Measurements from ENCODE around the gene LILRB3. TPM values are rescaled to one million over a fixed set of nuclear protein-coding genes. Genes with fewer than 3 reads are reported as not detected.

The LILRB3 gene
- total RNA-seq, 1 donor from 2014 or later, result not detected

DNA sequence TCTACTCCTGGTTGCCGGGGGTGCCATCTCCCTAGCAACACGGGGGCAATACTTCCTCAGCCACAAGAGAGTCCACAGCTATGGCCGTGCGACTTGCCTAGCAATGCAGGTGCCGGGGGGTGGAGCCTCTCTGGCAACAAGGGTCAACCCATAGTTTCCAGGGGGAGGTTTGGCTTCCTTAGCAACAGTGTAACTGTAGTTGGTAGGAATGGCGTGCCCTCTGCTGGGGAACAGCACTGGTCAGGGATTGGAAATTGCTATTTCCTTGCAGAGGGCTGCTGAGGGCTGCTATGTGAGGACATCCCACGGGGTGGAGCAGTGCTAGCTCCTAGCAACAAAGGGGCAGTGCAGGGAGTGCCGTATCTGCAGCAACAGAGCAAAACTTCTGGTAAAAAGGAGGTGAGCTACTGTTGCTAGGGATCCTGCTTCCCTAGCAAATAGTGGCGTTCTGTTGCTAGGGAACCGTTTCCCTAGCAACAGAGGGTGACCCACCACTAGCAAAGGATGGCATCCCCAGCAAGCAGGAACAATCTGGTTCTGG, 42.8 kb downstream of the LILRB3 start:
- Mint-ChIP-seq H3K27me3 (ENCODE audit: low read depth) (peaks cover 6% of the 10 kb centered on the region), H3K4me3 (peak overlapping the region; percentile 82), H3K27ac (ENCODE audit: unreplicated experiment) (peak overlapping the region; percentile 95), H3K9me3 (no peaks in the 10 kb centered on the region), H3K36me3 (ENCODE audit: low read depth) (peaks cover 5% of the 10 kb centered on the region), H3K4me1 (peaks cover 23% of the 10 kb centered on the region)
- peak; percentile 67 for DNase-seq (ENCODE audit: low read depth, low spot score)
- TF ChIP-seq, protein P1, sequence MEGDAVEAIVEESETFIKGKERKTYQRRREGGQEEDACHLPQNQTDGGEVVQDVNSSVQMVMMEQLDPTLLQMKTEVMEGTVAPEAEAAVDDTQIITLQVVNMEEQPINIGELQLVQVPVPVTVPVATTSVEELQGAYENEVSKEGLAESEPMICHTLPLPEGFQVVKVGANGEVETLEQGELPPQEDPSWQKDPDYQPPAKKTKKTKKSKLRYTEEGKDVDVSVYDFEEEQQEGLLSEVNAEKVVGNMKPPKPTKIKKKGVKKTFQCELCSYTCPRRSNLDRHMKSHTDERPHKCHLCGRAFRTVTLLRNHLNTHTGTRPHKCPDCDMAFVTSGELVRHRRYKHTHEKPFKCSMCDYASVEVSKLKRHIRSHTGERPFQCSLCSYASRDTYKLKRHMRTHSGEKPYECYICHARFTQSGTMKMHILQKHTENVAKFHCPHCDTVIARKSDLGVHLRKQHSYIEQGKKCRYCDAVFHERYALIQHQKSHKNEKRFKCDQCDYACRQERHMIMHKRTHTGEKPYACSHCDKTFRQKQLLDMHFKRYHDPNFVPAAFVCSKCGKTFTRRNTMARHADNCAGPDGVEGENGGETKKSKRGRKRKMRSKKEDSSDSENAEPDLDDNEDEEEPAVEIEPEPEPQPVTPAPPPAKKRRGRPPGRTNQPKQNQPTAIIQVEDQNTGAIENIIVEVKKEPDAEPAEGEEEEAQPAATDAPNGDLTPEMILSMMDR (conservative IDR thresholded peaks at IDR 0.05), result peak; percentile 61

GRCh38 chr19:54179262-54179852, 43.5 kb downstream of the LILRB3 start:
- Mint-ChIP-seq H3K9me3 (no peaks in the 10 kb centered on the region), H3K27ac (ENCODE audit: unreplicated experiment) (peak overlapping the region; percentile 95), H3K36me3 (ENCODE audit: low read depth) (peaks cover 5% of the 10 kb centered on the region), H3K27me3 (ENCODE audit: low read depth) (peaks cover 9% of the 10 kb centered on the region), H3K4me3 (peak overlapping the region; percentile 82), H3K4me1 (peaks cover 23% of the 10 kb centered on the region)
- TF ChIP-seq, protein P1 (conservative IDR thresholded peaks at IDR 0.05), result no peak
- no peak for DNase-seq (ENCODE audit: low read depth, low spot score)

DNA sequence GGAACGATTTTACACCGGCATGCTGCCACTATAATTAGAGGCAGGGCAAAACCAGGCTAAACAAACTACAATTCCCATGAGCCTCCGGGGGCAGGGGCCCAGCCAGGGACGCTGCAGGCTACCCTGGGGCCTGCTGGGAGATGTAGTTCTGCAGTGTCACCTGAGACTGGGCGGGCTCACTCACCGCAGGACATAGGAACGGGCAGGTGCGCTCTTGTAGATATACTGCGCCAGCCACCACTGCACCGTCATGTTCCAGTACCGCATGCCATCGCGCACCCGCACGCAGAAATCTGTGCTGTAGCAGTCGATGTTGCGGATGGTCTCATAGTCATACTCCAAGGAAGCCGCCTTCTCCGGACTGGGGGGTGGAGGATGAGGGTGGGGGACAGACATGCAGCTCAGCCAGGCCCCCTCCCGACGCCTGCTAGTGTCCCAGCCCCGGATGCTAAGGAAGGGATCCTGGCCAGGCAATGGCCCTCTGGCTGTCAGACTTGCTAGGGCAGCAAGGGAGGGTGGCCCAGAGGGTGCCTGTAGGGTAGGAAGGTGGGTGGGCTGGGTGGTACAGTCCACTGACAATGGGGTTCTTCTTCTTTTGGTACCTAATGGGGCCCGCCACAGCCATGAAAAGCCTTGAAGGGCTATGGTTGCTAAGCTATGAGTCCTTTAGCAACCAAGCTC, 44.1 kb downstream of the LILRB3 start:
- peaks cover 5% of the 10 kb centered on the region for H3K36me3 Mint-ChIP-seq (ENCODE audit: low read depth)
- no peak for DNase-seq (ENCODE audit: low read depth, low spot score)
- H3K9me3 Mint-ChIP-seq, result no peaks in the 10 kb centered on the region
- peaks cover 9% of the 10 kb centered on the region for H3K27me3 Mint-ChIP-seq (ENCODE audit: low read depth)
- TF ChIP-seq, protein P1 (conservative IDR thresholded peaks at IDR 0.05), result no peak
- H3K4me1 Mint-ChIP-seq, result peaks cover 23% of the 10 kb centered on the region
- H3K4me3 Mint-ChIP-seq, result peak overlapping the region; percentile 49
- H3K27ac Mint-ChIP-seq (ENCODE audit: unreplicated experiment), result peak overlapping the region; percentile 95

GRCh38 chr19:54173951-54174834, 48.6 kb downstream of the LILRB3 start:
- Mint-ChIP-seq H3K27ac (ENCODE audit: unreplicated experiment) (no peak overlapping the region), H3K9me3 (no peaks in the 10 kb centered on the region), H3K4me3 (peak overlapping the region; percentile 38), H3K36me3 (ENCODE audit: low read depth) (peaks cover 5% of the 10 kb centered on the region), H3K4me1 (peaks cover 10% of the 10 kb centered on the region), H3K27me3 (ENCODE audit: low read depth) (peaks cover 14% of the 10 kb centered on the region)
- TF ChIP-seq, protein P1 (conservative IDR thresholded peaks at IDR 0.05), result no peak
- DNase-seq (ENCODE audit: low read depth, low spot score), result no peak

DNA sequence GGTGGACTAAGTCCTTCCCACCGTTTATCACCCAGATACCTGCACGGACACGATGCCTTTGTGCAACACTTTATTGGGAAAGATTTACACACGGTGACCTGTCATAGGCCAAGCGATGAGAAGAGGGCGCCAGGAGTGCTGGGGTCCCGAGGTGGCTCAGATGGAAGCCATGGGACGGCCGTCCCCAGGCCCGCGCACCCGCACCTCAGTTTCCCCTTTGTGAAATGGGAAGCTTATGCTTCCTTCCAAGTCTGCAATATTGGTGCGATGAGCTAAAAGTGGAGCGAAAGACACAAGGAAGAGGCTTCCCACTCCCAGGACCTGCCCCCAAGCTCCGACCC, 49.5 kb downstream of the LILRB3 start:
- Mint-ChIP-seq H3K4me1 (peaks cover 4% of the 10 kb centered on the region), H3K9me3 (no peaks in the 10 kb centered on the region), H3K4me3 (no peak overlapping the region), H3K27ac (ENCODE audit: unreplicated experiment) (no peak overlapping the region), H3K27me3 (ENCODE audit: low read depth) (peaks cover 13% of the 10 kb centered on the region), H3K36me3 (ENCODE audit: low read depth) (peaks cover 4% of the 10 kb centered on the region)
- no peak for DNase-seq (ENCODE audit: low read depth, low spot score)
- TF ChIP-seq, protein P1 (conservative IDR thresholded peaks at IDR 0.05), result no peak

Measured in neural crest cell (in vitro differentiated cells).